ENCODE data around the gene TPSG1. TPM values are rescaled to one million over a fixed set of nuclear protein-coding genes. Genes with fewer than 3 reads are reported as not detected.

Gene TPSG1
- total RNA-seq, 2 donors from 2014 or later, result 0.54 TPM; not detected in 1

DNA sequence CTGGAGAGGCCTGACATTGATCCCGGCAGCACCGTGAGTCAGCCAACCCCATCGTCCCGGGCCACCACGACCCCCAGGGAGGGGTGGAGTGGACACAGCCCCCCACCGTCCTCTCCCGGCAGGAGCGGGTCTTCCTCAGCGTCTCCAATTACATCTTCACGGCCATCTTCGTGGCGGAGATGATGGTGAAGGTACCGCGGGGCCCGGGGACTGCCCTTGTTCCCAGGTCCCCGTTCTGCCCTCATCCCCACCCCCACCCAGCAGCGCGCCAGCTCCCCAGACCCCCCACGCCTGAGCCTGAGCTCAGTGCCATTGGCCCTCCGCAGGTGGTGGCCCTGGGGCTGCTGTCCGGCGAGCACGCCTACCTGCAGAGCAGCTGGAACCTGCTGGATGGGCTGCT lies 14.6 kb downstream of the TPSG1 start:
- Histone ChIP-seq H3K9me3 (no peaks in the 10 kb centered on the region), H3K4me1 (ENCODE audit: control insufficient read depth in 1 of 2, low read depth in 2 of 2) (no peaks in the 10 kb centered on the region), H3K27ac (no peak overlapping the region), H3K36me3 (no peaks in the 10 kb centered on the region), H3K4me3 (no peak overlapping the region), H3K27me3 (replicated peaks; ENCODE audit: insufficient read depth) (no peaks in the 10 kb centered on the region)
- no peak for DNase-seq (ENCODE audit: low spot score)
- ATAC-seq (ENCODE audit: insufficient number of reproducible peaks, low FRiP score, low read depth), result no peak
- TF ChIP-seq, protein P1, sequence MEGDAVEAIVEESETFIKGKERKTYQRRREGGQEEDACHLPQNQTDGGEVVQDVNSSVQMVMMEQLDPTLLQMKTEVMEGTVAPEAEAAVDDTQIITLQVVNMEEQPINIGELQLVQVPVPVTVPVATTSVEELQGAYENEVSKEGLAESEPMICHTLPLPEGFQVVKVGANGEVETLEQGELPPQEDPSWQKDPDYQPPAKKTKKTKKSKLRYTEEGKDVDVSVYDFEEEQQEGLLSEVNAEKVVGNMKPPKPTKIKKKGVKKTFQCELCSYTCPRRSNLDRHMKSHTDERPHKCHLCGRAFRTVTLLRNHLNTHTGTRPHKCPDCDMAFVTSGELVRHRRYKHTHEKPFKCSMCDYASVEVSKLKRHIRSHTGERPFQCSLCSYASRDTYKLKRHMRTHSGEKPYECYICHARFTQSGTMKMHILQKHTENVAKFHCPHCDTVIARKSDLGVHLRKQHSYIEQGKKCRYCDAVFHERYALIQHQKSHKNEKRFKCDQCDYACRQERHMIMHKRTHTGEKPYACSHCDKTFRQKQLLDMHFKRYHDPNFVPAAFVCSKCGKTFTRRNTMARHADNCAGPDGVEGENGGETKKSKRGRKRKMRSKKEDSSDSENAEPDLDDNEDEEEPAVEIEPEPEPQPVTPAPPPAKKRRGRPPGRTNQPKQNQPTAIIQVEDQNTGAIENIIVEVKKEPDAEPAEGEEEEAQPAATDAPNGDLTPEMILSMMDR (IDR thresholded peaks at IDR 0.05), result no peak

DNA sequence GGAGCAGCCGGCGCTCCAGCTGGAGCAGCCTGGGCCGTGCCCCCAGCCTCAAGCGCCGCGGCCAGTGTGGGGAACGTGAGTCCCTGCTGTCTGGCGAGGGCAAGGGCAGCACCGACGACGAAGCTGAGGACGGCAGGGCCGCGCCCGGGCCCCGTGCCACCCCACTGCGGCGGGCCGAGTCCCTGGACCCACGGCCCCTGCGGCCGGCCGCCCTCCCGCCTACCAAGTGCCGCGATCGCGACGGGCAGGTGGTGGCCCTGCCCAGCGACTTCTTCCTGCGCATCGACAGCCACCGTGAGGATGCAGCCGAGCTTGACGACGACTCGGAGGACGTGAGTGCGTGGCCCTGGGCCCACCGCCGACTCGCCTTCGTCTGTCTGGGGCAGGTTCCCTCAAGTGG lies 16.0 kb downstream of the TPSG1 start:
- TF ChIP-seq, protein P1 (IDR thresholded peaks at IDR 0.05), result no peak
- Histone ChIP-seq H3K27ac (no peak overlapping the region), H3K36me3 (no peaks in the 10 kb centered on the region), H3K4me3 (no peak overlapping the region), H3K4me1 (ENCODE audit: control insufficient read depth in 1 of 2, low read depth in 2 of 2) (no peaks in the 10 kb centered on the region), H3K27me3 (replicated peaks; ENCODE audit: insufficient read depth) (no peaks in the 10 kb centered on the region), H3K9me3 (no peaks in the 10 kb centered on the region)
- ATAC-seq (ENCODE audit: insufficient number of reproducible peaks, low FRiP score, low read depth), result no peak
- no peak for DNase-seq (ENCODE audit: low spot score)

- Histone ChIP-seq H3K4me3 (no peak overlapping the region), H3K27me3 (replicated peaks; ENCODE audit: insufficient read depth) (no peaks in the 10 kb centered on the region), H3K9me3 (no peaks in the 10 kb centered on the region), H3K36me3 (no peaks in the 10 kb centered on the region), H3K4me1 (ENCODE audit: control insufficient read depth in 1 of 2, low read depth in 2 of 2) (no peaks in the 10 kb centered on the region), H3K27ac (no peak overlapping the region)
- no peak for ATAC-seq (ENCODE audit: insufficient number of reproducible peaks, low FRiP score, low read depth)
- DNase-seq (ENCODE audit: low spot score), result no peak
- TF ChIP-seq, protein P1 (IDR thresholded peaks at IDR 0.05), result no peak
Observed at GRCh38 chr16:1208239-1208830, 16.7 kb downstream of the TPSG1 start.

DNA sequence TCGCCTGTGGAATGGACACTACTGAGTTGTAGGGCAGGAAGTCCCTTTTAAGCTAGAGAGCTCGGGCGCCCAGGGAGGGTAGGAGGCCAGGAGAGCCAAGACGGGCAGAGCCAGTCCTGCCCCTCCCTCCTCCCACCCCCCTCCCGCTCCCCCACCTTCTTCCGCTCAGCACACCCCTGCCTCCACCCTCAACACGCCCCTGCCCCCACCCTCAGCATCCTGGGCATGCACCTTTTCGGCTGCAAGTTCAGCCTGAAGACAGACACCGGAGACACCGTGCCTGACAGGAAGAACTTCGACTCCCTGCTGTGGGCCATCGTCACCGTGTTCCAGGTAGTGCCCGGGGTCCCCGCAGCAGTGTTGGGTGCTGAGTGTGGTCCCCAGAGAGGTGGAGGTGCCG lies 18.3 kb downstream of the TPSG1 start:
- Histone ChIP-seq H3K27me3 (replicated peaks; ENCODE audit: insufficient read depth) (no peaks in the 10 kb centered on the region), H3K4me3 (no peak overlapping the region), H3K36me3 (no peaks in the 10 kb centered on the region), H3K9me3 (no peaks in the 10 kb centered on the region), H3K4me1 (ENCODE audit: control insufficient read depth in 1 of 2, low read depth in 2 of 2) (no peaks in the 10 kb centered on the region), H3K27ac (no peak overlapping the region)
- DNase-seq (ENCODE audit: low spot score), result no peak
- no peak for ATAC-seq (ENCODE audit: insufficient number of reproducible peaks, low FRiP score, low read depth)
- TF ChIP-seq, protein P1 (IDR thresholded peaks at IDR 0.05), result no peak

DNA sequence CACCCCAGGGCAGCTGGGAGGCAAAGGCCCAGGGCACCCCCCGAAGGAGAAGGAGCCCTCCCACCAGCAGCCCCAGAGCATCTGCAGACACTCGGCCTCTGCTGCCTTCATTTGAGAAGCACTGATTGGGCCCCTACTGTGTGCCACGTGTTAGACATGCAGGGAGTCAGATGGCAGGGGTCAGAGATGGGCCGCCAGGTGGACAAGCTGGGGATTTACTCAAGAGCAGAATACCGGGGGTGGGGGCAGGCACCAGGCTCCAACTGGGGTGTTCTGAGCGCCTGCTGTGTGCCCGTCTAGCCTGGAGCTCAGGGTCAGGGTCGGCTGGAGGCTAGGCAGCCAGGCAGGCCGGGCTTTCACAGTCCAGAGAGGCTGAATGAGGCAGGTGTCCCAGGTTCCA lies 18.7 kb downstream of the TPSG1 start:
- Histone ChIP-seq H3K4me3 (no peak overlapping the region), H3K36me3 (no peaks in the 10 kb centered on the region), H3K4me1 (ENCODE audit: control insufficient read depth in 1 of 2, low read depth in 2 of 2) (no peaks in the 10 kb centered on the region), H3K27ac (no peak overlapping the region), H3K27me3 (replicated peaks; ENCODE audit: insufficient read depth) (no peaks in the 10 kb centered on the region), H3K9me3 (no peaks in the 10 kb centered on the region)
- no peak for DNase-seq (ENCODE audit: low spot score)
- no peak for ATAC-seq (ENCODE audit: insufficient number of reproducible peaks, low FRiP score, low read depth)
- TF ChIP-seq, protein P1 (IDR thresholded peaks at IDR 0.05), result no peak

Data from thoracic aorta (tissue), 2 donors.